ENCODE measurements around the gene CENPS. TPM values are rescaled to one million over a fixed set of nuclear protein-coding genes. Genes with fewer than 3 reads are reported as not detected.

Gene CENPS
- total and polyA plus RNA-seq, 2 experiments from 2014 or later: 8.8 to 21.1 TPM

GRCh38 chr1:10480614-10481013, 50.4 kb downstream of the CENPS start:
- no peak for TF ChIP-seq CTCF (IDR thresholded peaks at IDR 0.05; ENCODE audit: poor library complexity)
- TF ChIP-seq EZH2phosphoT487 (IDR thresholded peaks at IDR 0.05; ENCODE audit: low read depth, severe bottlenecking, unreplicated experiment): no peak
- no peak for TF ChIP-seq EZH2 (IDR thresholded peaks at IDR 0.05; ENCODE audit: borderline replicate concordance)
- peaks cover 99% of the 10 kb centered on the region for H3K79me2 ChIP-seq
- H3K9me2 ChIP-seq (replicated peaks; ENCODE audit: insufficient read depth): no peaks in the 10 kb centered on the region
- no peak overlapping the region for H3K4me3 ChIP-seq
- H4K20me1 ChIP-seq (ENCODE audit: insufficient read depth, poor library complexity, severe bottlenecking): peaks cover 21% of the 10 kb centered on the region
- H3K27ac ChIP-seq: no peak overlapping the region
- H3K4me2 ChIP-seq: no peak overlapping the region
- no peaks in the 10 kb centered on the region for H3K9me3 ChIP-seq (ENCODE audit: low read depth)
- DNase-seq (ENCODE audit: low spot score): no peak
- H3K27me3 ChIP-seq: no peaks in the 10 kb centered on the region
- no peaks in the 10 kb centered on the region for H3K36me3 ChIP-seq (replicated peaks; ENCODE audit: insufficient read depth, low read depth)
- no peak overlapping the region for H2AFZ ChIP-seq
- peaks cover 9% of the 10 kb centered on the region for H3K4me1 ChIP-seq (ENCODE audit: insufficient read depth)
- WGBS (ENCODE audit: low lambda C conversion rate, missing lambda C conversion rate): 98% methylated on average over 2 of the region's 2 CpGs

DNA sequence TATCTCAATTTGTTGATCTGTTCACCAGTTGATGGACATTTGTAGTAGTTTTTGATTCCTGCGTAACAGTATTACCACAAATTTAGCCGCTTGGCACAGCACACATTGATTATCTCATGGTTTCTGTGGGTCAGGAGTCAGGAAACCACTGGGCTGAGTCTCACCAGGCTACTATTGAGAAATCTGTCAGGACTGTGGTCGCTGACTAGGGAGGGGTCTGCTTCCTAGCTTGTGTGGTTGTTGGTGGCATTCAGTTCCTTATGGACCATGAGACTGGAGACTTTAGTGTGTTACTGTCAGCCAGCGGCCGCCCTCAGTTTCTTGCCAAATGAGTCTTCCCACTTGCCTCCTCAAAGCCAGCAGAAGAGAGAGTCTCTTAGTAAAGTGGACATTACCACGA, 54.3 kb downstream of the CENPS start:
- no peak for DNase-seq (ENCODE audit: low spot score)
- Histone ChIP-seq H3K27me3 (no peaks in the 10 kb centered on the region), H3K9me3 (ENCODE audit: low read depth) (no peaks in the 10 kb centered on the region), H3K4me1 (ENCODE audit: insufficient read depth) (no peaks in the 10 kb centered on the region), H3K9me2 (replicated peaks; ENCODE audit: insufficient read depth) (no peaks in the 10 kb centered on the region), H3K4me3 (no peak overlapping the region), H4K20me1 (ENCODE audit: insufficient read depth, poor library complexity, severe bottlenecking) (peaks cover 21% of the 10 kb centered on the region), H3K79me2 (peaks cover 96% of the 10 kb centered on the region), H3K36me3 (replicated peaks; ENCODE audit: insufficient read depth, low read depth) (no peaks in the 10 kb centered on the region), H3K4me2 (no peak overlapping the region), H2AFZ (no peak overlapping the region), H3K27ac (no peak overlapping the region)
- TF ChIP-seq EZH2 (IDR thresholded peaks at IDR 0.05; ENCODE audit: borderline replicate concordance): no peak
- no peak for TF ChIP-seq EZH2phosphoT487 (IDR thresholded peaks at IDR 0.05; ENCODE audit: low read depth, severe bottlenecking, unreplicated experiment)
- no peak for TF ChIP-seq CTCF (IDR thresholded peaks at IDR 0.05; ENCODE audit: poor library complexity)
- 94% methylated on average over 6 of the region's 6 CpGs for WGBS (ENCODE audit: low lambda C conversion rate, missing lambda C conversion rate)

DNA sequence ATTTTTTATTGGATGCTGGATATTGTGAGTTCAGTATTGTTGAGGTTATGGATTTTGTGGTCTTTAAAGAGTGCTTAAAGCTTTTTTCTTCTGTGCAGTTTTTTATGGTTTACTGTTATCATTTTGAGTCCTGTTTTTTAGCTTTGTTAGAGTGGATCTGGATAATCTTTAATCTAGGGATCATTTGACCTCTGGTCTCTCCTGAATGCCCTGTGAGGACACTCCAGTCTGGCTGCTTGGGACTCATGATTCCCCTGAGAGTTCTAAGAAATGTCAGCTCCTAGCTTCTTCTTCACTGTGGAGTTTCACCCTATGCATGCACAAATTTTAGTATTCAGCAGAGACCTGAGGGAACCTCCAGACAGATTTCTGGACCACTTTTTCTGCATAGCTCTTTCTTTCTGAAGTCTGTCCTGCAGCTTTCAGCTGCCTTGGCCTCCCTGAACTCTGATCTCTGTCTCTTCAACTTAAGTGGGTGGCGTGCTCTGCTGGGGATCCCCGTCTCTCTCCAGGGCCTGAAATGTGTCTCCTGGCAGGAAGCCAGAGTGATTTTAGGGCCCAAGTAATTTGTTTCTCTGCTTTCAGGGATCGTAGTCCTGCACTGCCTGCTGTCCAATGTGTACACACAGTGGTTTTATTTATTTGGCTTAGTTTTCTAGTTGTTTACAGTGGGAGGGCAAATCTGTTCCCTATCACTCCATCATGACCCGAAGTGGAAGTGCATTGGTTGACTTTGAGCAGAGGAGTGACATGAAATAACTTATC, 59.2 kb downstream of the CENPS start:
- Histone ChIP-seq H4K20me1 (ENCODE audit: insufficient read depth, poor library complexity, severe bottlenecking) (peaks cover 32% of the 10 kb centered on the region), H3K27me3 (no peaks in the 10 kb centered on the region), H3K79me2 (peaks cover 97% of the 10 kb centered on the region), H3K4me2 (peak overlapping the region; percentile 4), H3K4me1 (ENCODE audit: insufficient read depth) (peaks cover 5% of the 10 kb centered on the region), H3K9me3 (ENCODE audit: low read depth) (no peaks in the 10 kb centered on the region), H3K36me3 (replicated peaks; ENCODE audit: insufficient read depth, low read depth) (no peaks in the 10 kb centered on the region), H3K27ac (peak overlapping the region; percentile 12), H3K9me2 (replicated peaks; ENCODE audit: insufficient read depth) (no peaks in the 10 kb centered on the region), H3K4me3 (no peak overlapping the region), H2AFZ (no peak overlapping the region)
- DNase-seq (ENCODE audit: low spot score): no peak
- no peak for TF ChIP-seq EZH2phosphoT487 (IDR thresholded peaks at IDR 0.05; ENCODE audit: low read depth, severe bottlenecking, unreplicated experiment)
- no peak for TF ChIP-seq EZH2 (IDR thresholded peaks at IDR 0.05; ENCODE audit: borderline replicate concordance)
- no peak for TF ChIP-seq CTCF (IDR thresholded peaks at IDR 0.05; ENCODE audit: poor library complexity)
- WGBS (ENCODE audit: low lambda C conversion rate, missing lambda C conversion rate): 29% methylated on average over 4 of the region's 4 CpGs

Measured in hepatocyte (in vitro differentiated cells).